Aorta (tissue), 5 donors: Measurements from ENCODE around the gene VEGFA. TPM values are rescaled to one million over a fixed set of nuclear protein-coding genes. Genes with fewer than 3 reads are reported as not detected.

ENCODE experiments used
- ATAC-seq: fragments of 200-7000 bp; cut with Tn5 transposase; one replicate; pipeline ENCODE4 v1.9.1; 2022; ENCODE audit warnings: moderate library complexity; ENCODE audit not compliant: low FRiP score
- DNase-seq, 2 donors: peaks; one replicate each; pipeline ENCODE4 v3.0.0-alpha.2; 2020
- H3K27ac ChIP-seq, 2 donors: one replicate each; pipeline ENCODE4 v1.5.1; 2013; ENCODE audit warnings: low read length in 2 of 2, mild to moderate bottlenecking in 2 of 2, moderate library complexity in 2 of 2, control low read depth in 1 of 2, inconsistent platforms in 1 of 2, low read depth in 1 of 2
- H3K27me3 ChIP-seq, 2 donors: one replicate each; pipeline ENCODE4 v1.6.1; 2013; ENCODE audit warnings: control low read depth in 1 of 2, low read length in 1 of 2, mild to moderate bottlenecking in 1 of 2, moderate library complexity in 1 of 2; ENCODE audit not compliant: insufficient read depth in 2 of 2, control insufficient read depth in 1 of 2
- H3K36me3 ChIP-seq, 2 donors: one replicate each; pipeline ENCODE4 v1.6.1; 2013; ENCODE audit warnings: control low read depth in 1 of 2, low read length in 1 of 2, mild to moderate bottlenecking in 1 of 2; ENCODE audit not compliant: insufficient read depth in 2 of 2, control insufficient read depth in 1 of 2
- H3K4me1 ChIP-seq, 2 donors: one replicate each; pipeline ENCODE4 v1.6.1; 2013; ENCODE audit warnings: low read length in 2 of 2, control low read depth in 1 of 2, mild to moderate bottlenecking in 1 of 2, moderate library complexity in 1 of 2; ENCODE audit not compliant: insufficient read depth in 2 of 2, control insufficient read depth in 1 of 2
- H3K4me3 ChIP-seq, 2 donors: one replicate each; pipeline ENCODE4 v1.5.1; 2013; ENCODE audit warnings: low read length in 2 of 2, control low read depth in 1 of 2, mild to moderate bottlenecking in 1 of 2
- H3K9me3 ChIP-seq: one replicate; pipeline ENCODE4 v1.6.1; 2013; ENCODE audit warnings: mild to moderate bottlenecking, low read length; ENCODE audit not compliant: control insufficient read depth
- WGBS, 2 donors: extraction: QIAGEN DNeasy Blood & Tissue Kit; methylation state at CpG; one replicate each; pipeline ENCODE4 v1.1.7; 2013; 5-methylcytosine and 5-hydroxymethylcytosine counted together
- intact Hi-C, 2 donors: fragments of 100-400 bp; cut with DNase I; formaldehyde crosslinking; loops; one replicate each; pipeline versions ENCODE4 v1.14.2 to v1.15.0; 2022
- long read RNA-seq, 2 donors: library from polyadenylated mRNA; unstranded; transcript quantifications; one replicate each; pipeline ENCODE4 v2.0.0, GENCODE V29; 2020 to 2021
- polyA plus RNA-seq, 2 donors: library from polyadenylated mRNA; stranded (reverse); fragments of 200-250 nt; gene quantifications; one replicate each; pipeline ENCODE4 v1.2.3, GENCODE V29; 2013
- total RNA-seq, 2 donors: library from RNA; stranded (reverse); fragmentation: NEBNext Ultra II Directional; extraction: Animal tissue kit (Norgen Biotek cat#: 25700); gene quantifications; one replicate each; pipeline ENCODE4 v1.2.1, GENCODE V29; 2021
- donor health status: healthy with polysubstance abuse.
- donor health status: Bipolar disorder and iron deficiency.
- donor health status: DM: no; HTN: no; CAD: no.
- donor health status: DM: no; HTN: no; CAD: no.
- donor health status: DM: yes; HTN: yes; CAD: no.

VEGFA gene
- total RNA-seq (100 to 1,000 TPM; 107 to 247 TPM), polyA plus RNA-seq (1 to 10 TPM; 7.6 to 8.0 TPM)
- long read RNA-seq, donor 1, partial matches to known transcripts: 1 of 5 reads
- long read RNA-seq, donor 1, other reads (novel, unspliced or antisense): 4 of 5 reads
- long read RNA-seq, donor 2, transcript VEGFA-205 (7 exons, 3,535 nt): minor isoform, 47 of 199 reads
- long read RNA-seq, donor 2, transcript VEGFA-227 (6 exons, 984 nt): major isoform, 71 of 199 reads
- long read RNA-seq, donor 2, transcript VEGFA-231 (8 exons, 1,188 nt): minor isoform, 19 of 199 reads
- long read RNA-seq, donor 2, partial matches to known transcripts: 30 of 199 reads
- long read RNA-seq, donor 2, other reads (novel, unspliced or antisense): 21 of 199 reads

GRCh38 chr6:43769526-43770371 is at the start of gene VEGFA:
VEGFA (plus strand) TSS chr6:43770211.
- Histone ChIP-seq H3K4me3 (peak within 1 kb of the TSS; percentile 68 to 87), H3K4me1 (no peaks in the 10 kb centered on the region), H3K9me3 (no peaks in the 10 kb centered on the region), H3K27ac (peak within 1 kb of the TSS in 1 of 2 donors; percentile 58), H3K36me3 (no peaks in the 10 kb centered on the region), H3K27me3 (peaks cover 0 to 1% of the 10 kb centered on the region in 2 donors)
- DNase-seq: peak; percentile 95 to 97
- ATAC-seq: peak; percentile 91
- WGBS, 2 donors: 1% methylated on average over 62 of the region's 62 CpGs
- intact Hi-C loops: loop anchor here (1.0 to 10.0 kb wide), 7 partner anchors 101 to 475 kb away; partner anchors contain the start of gene HSP90AB1 (in 1 of the 2)

DNA sequence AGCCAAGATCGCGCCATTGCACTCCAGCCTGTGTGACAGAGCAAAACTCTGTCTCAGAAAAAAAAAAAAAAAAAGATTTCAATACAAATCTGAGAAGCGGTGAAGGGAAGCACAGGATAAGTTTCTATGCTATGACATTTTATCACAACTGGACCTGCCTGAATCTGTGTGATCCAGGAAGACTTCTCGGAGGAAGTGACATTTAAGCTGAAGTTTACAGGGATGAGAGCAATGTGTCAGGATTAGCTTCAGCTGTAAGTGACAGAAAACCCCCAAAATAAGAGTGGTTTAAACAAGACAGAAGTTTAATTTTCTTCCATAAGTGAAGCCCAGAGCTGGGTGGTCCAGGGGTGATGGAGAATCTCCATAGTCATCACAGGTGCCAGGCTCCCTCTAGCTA is 49.0 kb upstream of the VEGFA start:
- 80 to 86% methylated on average over 4 of the region's 4 CpGs for WGBS, 2 donors
- H3K27ac ChIP-seq: no peak overlapping the region
- no peaks in the 10 kb centered on the region for H3K36me3 ChIP-seq
- ATAC-seq (no peak), DNase-seq (no peak)
- H3K9me3 ChIP-seq: no peaks in the 10 kb centered on the region
- intact Hi-C loops: loop anchor here in 1 of 2 donors (5.0 kb wide), 1 partner anchor 54 kb away; no protein-coding TSS in a partner anchor
- no peak overlapping the region for H3K4me3 ChIP-seq
- no peaks in the 10 kb centered on the region for H3K27me3 ChIP-seq
- no peaks in the 10 kb centered on the region for H3K4me1 ChIP-seq

- 88 to 90% methylated on average over 10 of the region's 10 CpGs for WGBS, 2 donors
- DNase-seq (no peak), ATAC-seq (no peak)
- Histone ChIP-seq H3K4me1 (no peaks in the 10 kb centered on the region), H3K36me3 (no peaks in the 10 kb centered on the region), H3K27me3 (no peaks in the 10 kb centered on the region), H3K9me3 (no peaks in the 10 kb centered on the region), H3K27ac (no peak overlapping the region), H3K4me3 (no peak overlapping the region)
- intact Hi-C loops: loop anchor here in 1 of 2 donors (5.0 kb wide), 1 partner anchor 56 kb away; no protein-coding TSS in a partner anchor
Observed at GRCh38 chr6:43722920-43723545, 47.0 kb upstream of the VEGFA start.

- WGBS, 2 donors: 67 to 72% methylated on average over 9 of the region's 9 CpGs
- DNase-seq: peak; percentile 70 to 81
- Histone ChIP-seq H3K27me3 (no peaks in the 10 kb centered on the region), H3K9me3 (no peaks in the 10 kb centered on the region), H3K4me3 (no peak overlapping the region), H3K36me3 (no peaks in the 10 kb centered on the region), H3K27ac (no peak overlapping the region), H3K4me1 (no peaks in the 10 kb centered on the region)
- intact Hi-C loops: loop anchor here in 1 of 2 donors (2.0 to 5.0 kb wide), 2 partner anchors 57 to 355 kb away; no protein-coding TSS in a partner anchor
- peak; percentile 65 for ATAC-seq
Observed at GRCh38 chr6:43723737-43724295, 46.2 kb upstream of the VEGFA start.

DNA sequence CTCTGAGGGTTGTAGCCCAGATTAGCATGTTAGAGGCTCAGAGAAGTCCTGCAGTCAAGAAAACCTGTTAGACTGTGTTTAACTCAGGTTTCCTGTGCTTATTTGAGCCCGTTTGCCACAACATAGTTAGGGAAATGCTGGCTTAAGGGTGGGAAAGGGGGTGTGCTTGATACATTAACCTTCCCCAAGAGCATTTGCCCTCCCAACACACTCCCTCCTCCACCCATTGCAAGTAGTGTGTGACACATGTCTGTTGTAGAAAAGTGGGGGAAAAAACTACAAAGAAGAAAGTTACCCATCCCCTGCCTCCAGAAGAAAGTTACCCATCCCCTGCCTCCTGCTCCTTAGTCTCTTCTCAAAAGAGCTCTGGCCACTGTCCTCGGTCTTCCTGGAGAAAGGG is 45.7 kb upstream of the VEGFA start:
- ATAC-seq (no peak), DNase-seq (no peak)
- Histone ChIP-seq H3K27ac (no peak overlapping the region), H3K27me3 (no peaks in the 10 kb centered on the region), H3K4me3 (no peak overlapping the region), H3K36me3 (no peaks in the 10 kb centered on the region), H3K9me3 (no peaks in the 10 kb centered on the region), H3K4me1 (no peaks in the 10 kb centered on the region)
- WGBS, 2 donors: 80 to 83% methylated on average over 2 of the region's 2 CpGs
- intact Hi-C loops: loop anchor here in 1 of 2 donors (2.0 to 5.0 kb wide), 2 partner anchors 57 to 354 kb away; no protein-coding TSS in a partner anchor

DNA sequence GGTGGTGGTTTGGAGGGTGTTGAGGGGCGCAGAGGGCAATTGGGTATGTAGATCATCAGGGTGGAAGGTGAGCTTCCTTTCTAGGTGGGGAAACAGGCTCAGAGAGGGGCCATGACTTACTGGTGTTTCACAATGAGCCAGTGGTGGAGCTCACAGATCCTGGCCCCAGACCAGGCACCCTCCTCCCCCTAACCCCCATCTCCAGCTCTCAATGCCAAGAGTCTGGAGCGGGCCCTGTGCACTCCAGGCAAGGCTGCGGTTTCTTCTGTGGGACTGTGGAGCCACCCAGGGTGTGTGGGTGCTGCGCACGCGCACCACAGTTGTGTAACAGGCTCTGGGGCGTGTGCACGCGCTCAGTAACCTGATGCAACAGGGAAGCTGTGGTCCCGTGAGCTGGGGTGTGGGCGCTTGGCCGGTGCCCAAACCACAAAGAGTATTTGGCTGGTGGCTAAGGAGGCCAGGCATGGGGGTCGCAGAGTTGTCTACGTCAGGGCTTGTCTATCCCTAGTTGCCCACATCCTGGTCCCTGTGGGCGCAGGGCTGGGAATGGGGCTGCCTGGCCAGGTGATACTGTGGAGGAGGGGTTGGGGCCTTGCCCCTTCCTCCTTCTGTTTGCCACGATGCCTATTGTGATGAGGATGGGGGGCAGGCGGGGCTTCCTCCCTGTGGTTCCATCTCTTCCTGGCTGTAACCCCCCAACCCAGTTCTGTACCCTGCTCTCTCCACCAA is 44.9 kb upstream of the VEGFA start:
- DNase-seq (peak; percentile 87 to 89), ATAC-seq (peak; percentile 81)
- Histone ChIP-seq H3K9me3 (no peaks in the 10 kb centered on the region), H3K27ac (no peak overlapping the region), H3K4me3 (no peak overlapping the region), H3K4me1 (no peaks in the 10 kb centered on the region), H3K27me3 (no peaks in the 10 kb centered on the region), H3K36me3 (no peaks in the 10 kb centered on the region)
- 74 to 77% methylated on average over 16 to 17 of the region's 17 CpGs for WGBS, 2 donors
- intact Hi-C loops: loop anchor here in 1 of 2 donors (2.0 to 5.0 kb wide), 2 partner anchors 58 to 354 kb away; no protein-coding TSS in a partner anchor

GRCh38 chr6:43725643-43726580 is 44.1 kb upstream of the VEGFA start:
- intact Hi-C loops: loop anchor here in 1 of 2 donors (2.0 kb wide), 1 partner anchor 353 kb away; no protein-coding TSS in a partner anchor
- no peaks in the 10 kb centered on the region for H3K4me1 ChIP-seq
- H3K27ac ChIP-seq: no peak overlapping the region
- 86 to 90% methylated on average over 7 of the region's 7 CpGs for WGBS, 2 donors
- H3K36me3 ChIP-seq: no peaks in the 10 kb centered on the region
- ATAC-seq: no peak
- H3K9me3 ChIP-seq: no peaks in the 10 kb centered on the region
- H3K27me3 ChIP-seq: no peaks in the 10 kb centered on the region
- DNase-seq: peak; percentile 21 to 60
- H3K4me3 ChIP-seq: no peak overlapping the region
